ENCODE results near the gene FAM168B.

The FAM168B gene

GRCh38 chr2:131023758-131024157 lies 69.5 kb downstream of the FAM168B start:
- H3K4me3 ChIP-seq (replicated peaks; ENCODE audit: insufficient read depth, low read length): no peak overlapping the region
- H3K27me3 ChIP-seq (ENCODE audit: insufficient read depth, poor library complexity, severe bottlenecking): no peaks in the 10 kb centered on the region
- TF ChIP-seq SPI1 (IDR thresholded peaks at IDR 0.05; ENCODE audit: borderline replicate concordance, low read depth) (no peak), POLR2AphosphoS5 (IDR thresholded peaks at IDR 0.05; ENCODE audit: low read depth) (no peak), CTCF (IDR thresholded peaks at IDR 0.05; ENCODE audit: insufficient read depth, low read length) (no peak), REST (IDR thresholded peaks at IDR 0.05; ENCODE audit: insufficient replicate concordance, low read depth) (no peak)
- no peak overlapping the region for H3K27ac ChIP-seq (replicated peaks)
- DNase-seq (ENCODE audit: low read depth in 1 of 2, low spot score in 1 of 2): no peak

- no peak overlapping the region for H3K4me3 ChIP-seq (replicated peaks; ENCODE audit: insufficient read depth, low read length)
- H3K27ac ChIP-seq (replicated peaks): no peak overlapping the region
- peaks cover under 1% of the 10 kb centered on the region for H3K27me3 ChIP-seq (ENCODE audit: insufficient read depth, poor library complexity, severe bottlenecking)
- TF ChIP-seq SPI1 (IDR thresholded peaks at IDR 0.05; ENCODE audit: borderline replicate concordance, low read depth) (no peak), GABPA (IDR thresholded peaks at IDR 0.05; ENCODE audit: low read depth) (no peak), REST (IDR thresholded peaks at IDR 0.05; ENCODE audit: insufficient replicate concordance, low read depth) (no peak), POLR2AphosphoS5 (IDR thresholded peaks at IDR 0.05; ENCODE audit: low read depth) (no peak), CTCF (IDR thresholded peaks at IDR 0.05; ENCODE audit: insufficient read depth, low read length) (no peak)
- DNase-seq (ENCODE audit: low read depth in 1 of 2, low spot score in 1 of 2): no peak
Measured at GRCh38 chr2:131022731-131023130, 70.5 kb downstream of the FAM168B start.

GRCh38 chr2:131016826-131017741 lies 76.2 kb downstream of the FAM168B start:
- Histone ChIP-seq H3K4me3 (replicated peaks; ENCODE audit: insufficient read depth, low read length) (no peak overlapping the region), H3K27me3 (ENCODE audit: insufficient read depth, poor library complexity, severe bottlenecking) (peaks cover 9% of the 10 kb centered on the region), H3K27ac (replicated peaks) (no peak overlapping the region)
- no peak for DNase-seq (ENCODE audit: low read depth in 1 of 2, low spot score in 1 of 2)
- no peak for TF ChIP-seq GABPA (IDR thresholded peaks at IDR 0.05; ENCODE audit: low read depth)
- TF ChIP-seq POLR2AphosphoS5 (IDR thresholded peaks at IDR 0.05; ENCODE audit: low read depth): no peak
- TF ChIP-seq CTCF (IDR thresholded peaks at IDR 0.05; ENCODE audit: insufficient read depth, low read length): no peak
- TF ChIP-seq REST (IDR thresholded peaks at IDR 0.05; ENCODE audit: insufficient replicate concordance, low read depth): no peak
- no peak for TF ChIP-seq SPI1 (IDR thresholded peaks at IDR 0.05; ENCODE audit: borderline replicate concordance, low read depth)
